ENCODE measurements around the gene ATF7IP2. TPM values are rescaled to one million over a fixed set of nuclear protein-coding genes. Genes with fewer than 3 reads are reported as not detected.
"Not testable (repeated sequence)": the region's sequence is repeated elsewhere in the genome, so short reads cannot be mapped to it uniquely, and the experiment has no call there.

Gene ATF7IP2
- total and polyA plus RNA-seq, 9 of the 15 experiments (the other 6 are each of a cell fraction or from before 2014, with no cell fraction given): 131 to 515 (median 196) TPM

DNA sequence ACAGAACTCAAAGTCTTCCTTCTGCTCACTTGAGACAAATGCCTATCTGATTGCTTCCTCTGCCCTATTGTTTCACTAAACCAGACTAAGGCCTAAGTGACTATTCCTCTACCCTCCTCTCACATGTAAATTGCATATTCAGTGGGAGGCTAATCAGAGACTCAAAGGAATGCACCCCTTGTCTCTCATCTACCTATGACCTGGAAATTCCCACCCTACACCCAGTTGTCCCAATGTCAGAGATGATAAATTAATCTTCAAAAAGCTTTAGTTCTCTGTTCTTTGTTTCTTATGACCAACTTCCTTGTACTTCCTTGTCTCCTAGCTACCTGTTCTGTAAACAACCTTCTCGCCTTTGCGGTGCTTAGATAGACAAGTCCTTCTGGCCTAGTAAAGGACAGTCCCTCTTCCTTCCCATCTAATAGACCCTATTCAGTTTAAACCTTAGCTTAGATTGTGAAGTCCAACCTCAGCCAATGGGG, 118.6 kb downstream of the ATF7IP2 start:
- H3K4me1 ChIP-seq (replicated peaks in 1 of 2; ENCODE audit: control insufficient read depth in 2 of 2, insufficient read depth in 2 of 2, low read length in 2 of 2): peaks cover 2 to 4% of the 10 kb centered on the region in 2 experiments; a peak in 2 of 5 replicates
- TF ChIP-seq, protein P1, sequence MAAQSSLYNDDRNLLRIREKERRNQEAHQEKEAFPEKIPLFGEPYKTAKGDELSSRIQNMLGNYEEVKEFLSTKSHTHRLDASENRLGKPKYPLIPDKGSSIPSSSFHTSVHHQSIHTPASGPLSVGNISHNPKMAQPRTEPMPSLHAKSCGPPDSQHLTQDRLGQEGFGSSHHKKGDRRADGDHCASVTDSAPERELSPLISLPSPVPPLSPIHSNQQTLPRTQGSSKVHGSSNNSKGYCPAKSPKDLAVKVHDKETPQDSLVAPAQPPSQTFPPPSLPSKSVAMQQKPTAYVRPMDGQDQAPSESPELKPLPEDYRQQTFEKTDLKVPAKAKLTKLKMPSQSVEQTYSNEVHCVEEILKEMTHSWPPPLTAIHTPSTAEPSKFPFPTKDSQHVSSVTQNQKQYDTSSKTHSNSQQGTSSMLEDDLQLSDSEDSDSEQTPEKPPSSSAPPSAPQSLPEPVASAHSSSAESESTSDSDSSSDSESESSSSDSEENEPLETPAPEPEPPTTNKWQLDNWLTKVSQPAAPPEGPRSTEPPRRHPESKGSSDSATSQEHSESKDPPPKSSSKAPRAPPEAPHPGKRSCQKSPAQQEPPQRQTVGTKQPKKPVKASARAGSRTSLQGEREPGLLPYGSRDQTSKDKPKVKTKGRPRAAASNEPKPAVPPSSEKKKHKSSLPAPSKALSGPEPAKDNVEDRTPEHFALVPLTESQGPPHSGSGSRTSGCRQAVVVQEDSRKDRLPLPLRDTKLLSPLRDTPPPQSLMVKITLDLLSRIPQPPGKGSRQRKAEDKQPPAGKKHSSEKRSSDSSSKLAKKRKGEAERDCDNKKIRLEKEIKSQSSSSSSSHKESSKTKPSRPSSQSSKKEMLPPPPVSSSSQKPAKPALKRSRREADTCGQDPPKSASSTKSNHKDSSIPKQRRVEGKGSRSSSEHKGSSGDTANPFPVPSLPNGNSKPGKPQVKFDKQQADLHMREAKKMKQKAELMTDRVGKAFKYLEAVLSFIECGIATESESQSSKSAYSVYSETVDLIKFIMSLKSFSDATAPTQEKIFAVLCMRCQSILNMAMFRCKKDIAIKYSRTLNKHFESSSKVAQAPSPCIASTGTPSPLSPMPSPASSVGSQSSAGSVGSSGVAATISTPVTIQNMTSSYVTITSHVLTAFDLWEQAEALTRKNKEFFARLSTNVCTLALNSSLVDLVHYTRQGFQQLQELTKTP (IDR thresholded peaks at IDR 0.05; ENCODE audit: low read depth in 1 of 2, partially characterized antibody in 2 of 2): no peak
- TF ChIP-seq RFX1 (IDR thresholded peaks at IDR 0.05): peak; percentile 42
- no TSS peak for BruUV-seq (replicated peaks)
- no peaks in the 10 kb centered on the region for H3K79me2 ChIP-seq (ENCODE audit: control insufficient read depth, insufficient read depth, low read length)
- H4K20me1 ChIP-seq (replicated peaks; ENCODE audit: control insufficient read depth, insufficient read depth, low read length): no peaks in the 10 kb centered on the region
- intact Hi-C loops (cut with micrococcal nuclease): no loop called here
- no peak overlapping the region for H3K27ac ChIP-seq (ENCODE audit: extremely low read depth, low read depth, low read length)
- in situ Hi-C loops (cut with MboI): no loop called here
- WGBS (ENCODE audit: insufficient coverage, low coverage, missing lambda C conversion rate): 100% methylated on average over 2 of the region's 2 CpGs
- no peak for DNase-seq (ENCODE audit: extremely low read depth in 1 of 4, low spot score in 3 of 4)
- no peak overlapping the region for H2AFZ ChIP-seq (ENCODE audit: low read depth, low read length)
- H3K27me3 ChIP-seq (ENCODE audit: control insufficient read depth in 2 of 2, insufficient read depth in 2 of 2, low read length in 2 of 2): no peaks in the 10 kb centered on the region
- H3K9me1 ChIP-seq (ENCODE audit: control insufficient read depth, insufficient read depth, low read length): no peaks in the 10 kb centered on the region
- POLR2A ChIA-PET: interaction anchor here (0.6 kb wide), 1 partner anchor 675 kb away, joined by 3 read pairs; no protein-coding TSS in a partner anchor
- CTCF ChIA-PET (ENCODE audit: low intra/inter-chr PET ratio): no interaction called here
- no peak overlapping the region for H3K9ac ChIP-seq (ENCODE audit: insufficient read depth in 1 of 2, low read depth in 2 of 2, low read length in 2 of 2)
- H3K36me3 ChIP-seq (ENCODE audit: control insufficient read depth, insufficient read depth, low read length): no peaks in the 10 kb centered on the region
- FAIRE-seq: no peak
- H3K4me3 ChIP-seq: no peak overlapping the region
- no peak for ATAC-seq
- H3K9me3 ChIP-seq (replicated peaks; ENCODE audit: control insufficient read depth, insufficient read depth, low read depth, low read length): peaks cover 17% of the 10 kb centered on the region
- H3K4me2 ChIP-seq (ENCODE audit: insufficient read depth, low read length): no peak overlapping the region

DNA sequence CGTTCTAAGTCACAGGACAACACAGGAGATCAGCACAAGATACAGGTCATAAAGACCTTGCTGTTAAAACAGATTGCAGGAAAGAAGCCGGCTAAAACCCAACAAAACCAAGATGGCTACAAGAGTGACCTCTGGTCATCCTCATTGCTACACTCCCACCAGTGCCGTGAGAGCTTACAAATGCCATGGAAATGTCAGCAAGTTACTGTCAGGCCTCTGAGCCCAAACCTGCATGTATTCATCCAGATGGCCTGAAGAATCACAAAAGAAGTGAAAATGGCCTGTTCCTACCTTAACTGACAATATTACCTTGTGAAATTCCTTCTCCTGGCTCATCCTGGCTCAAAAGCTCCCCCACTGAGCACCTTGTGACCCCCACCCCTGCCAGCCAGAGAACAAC, 119.4 kb downstream of the ATF7IP2 start:
- not testable (repeated sequence) for FAIRE-seq
- intact Hi-C loops (cut with micrococcal nuclease) (loop anchor here (5.0 kb wide), 1 partner anchor 118 kb away; the partner anchor contains the start of gene ATF7IP2), in situ Hi-C loops (cut with MboI) (loop anchor here (5.0 kb wide), 2 partner anchors 193 to 248 kb away; no protein-coding TSS in a partner anchor)

More for the DNA sequence above, 119.4 kb downstream of the ATF7IP2 start:
- WGBS (ENCODE audit: insufficient coverage, low coverage, missing lambda C conversion rate): 72% methylated on average over 3 of the region's 3 CpGs
- H3K4me3 ChIP-seq; DNase-seq (ENCODE audit: extremely low read depth in 1 of 4, low spot score in 3 of 4); H3K9me1 ChIP-seq (ENCODE audit: control insufficient read depth, insufficient read depth, low read length); H3K4me1 ChIP-seq (replicated peaks in 1 of 2; ENCODE audit: control insufficient read depth in 2 of 2, insufficient read depth in 2 of 2, low read length in 2 of 2); POLR2A ChIA-PET; H3K27me3 ChIP-seq (ENCODE audit: control insufficient read depth in 2 of 2, insufficient read depth in 2 of 2, low read length in 2 of 2); BruUV-seq (replicated peaks); H3K27ac ChIP-seq (ENCODE audit: extremely low read depth, low read depth, low read length); H3K9ac ChIP-seq (ENCODE audit: insufficient read depth in 1 of 2, low read depth in 2 of 2, low read length in 2 of 2); ATAC-seq; H3K36me3 ChIP-seq (ENCODE audit: control insufficient read depth, insufficient read depth, low read length); CTCF ChIA-PET (ENCODE audit: low intra/inter-chr PET ratio); H3K4me2 ChIP-seq (ENCODE audit: insufficient read depth, low read length); H3K79me2 ChIP-seq (ENCODE audit: control insufficient read depth, insufficient read depth, low read length); H4K20me1 ChIP-seq (replicated peaks; ENCODE audit: control insufficient read depth, insufficient read depth, low read length): not testable (repeated sequence)
- H2AFZ ChIP-seq (ENCODE audit: low read depth, low read length): 0 out of 2 replicates have a peak overlapping the region, but pooled peaks have one; percentile 19
- peaks cover 13% of the 10 kb centered on the region for H3K9me3 ChIP-seq (replicated peaks; ENCODE audit: control insufficient read depth, insufficient read depth, low read depth, low read length)
